ENCODE measurements around the gene STON2. TPM values are rescaled to one million over a fixed set of nuclear protein-coding genes. Genes with fewer than 3 reads are reported as not detected.

The STON2 gene
- total RNA-seq, 1 donor from 2014 or later, result 66.8 TPM

GRCh38 chr14:81406863-81407262, 6.7 kb upstream of the STON2 start:
- peaks cover 1% of the 10 kb centered on the region for H3K27me3 Mint-ChIP-seq (ENCODE audit: unreplicated experiment)
- H3K9me3 Mint-ChIP-seq (ENCODE audit: unreplicated experiment), result no peaks in the 10 kb centered on the region
- no peak overlapping the region for H3K4me3 Mint-ChIP-seq (ENCODE audit: unreplicated experiment)
- DNase-seq (ENCODE audit: low spot score), result no peak
- peaks cover under 1% of the 10 kb centered on the region for H3K4me1 Mint-ChIP-seq (ENCODE audit: unreplicated experiment)
- H3K27ac Mint-ChIP-seq (ENCODE audit: unreplicated experiment), result no peak overlapping the region
- H3K36me3 Mint-ChIP-seq (ENCODE audit: low read depth, unreplicated experiment), result no peaks in the 10 kb centered on the region
- no peak for TF ChIP-seq CTCF (IDR thresholded peaks at IDR 0.05; ENCODE audit: unreplicated experiment)

GRCh38 chr14:81402123-81402495, 2.0 kb upstream of the STON2 start:
- no peak for DNase-seq (ENCODE audit: low spot score)
- Mint-ChIP-seq H3K27ac (ENCODE audit: unreplicated experiment) (no peak overlapping the region), H3K36me3 (ENCODE audit: low read depth, unreplicated experiment) (no peaks in the 10 kb centered on the region), H3K4me3 (ENCODE audit: unreplicated experiment) (no peak overlapping the region), H3K4me1 (ENCODE audit: unreplicated experiment) (peaks cover 3% of the 10 kb centered on the region), H3K9me3 (ENCODE audit: unreplicated experiment) (no peaks in the 10 kb centered on the region), H3K27me3 (ENCODE audit: unreplicated experiment) (no peaks in the 10 kb centered on the region)
- no peak for TF ChIP-seq CTCF (IDR thresholded peaks at IDR 0.05; ENCODE audit: unreplicated experiment)

GRCh38 chr14:81401420-81402122, 1.4 kb upstream of the STON2 start:
- Mint-ChIP-seq H3K27me3 (ENCODE audit: unreplicated experiment) (no peaks in the 10 kb centered on the region), H3K36me3 (ENCODE audit: low read depth, unreplicated experiment) (no peaks in the 10 kb centered on the region), H3K4me3 (ENCODE audit: unreplicated experiment) (no peak overlapping the region), H3K9me3 (ENCODE audit: unreplicated experiment) (no peaks in the 10 kb centered on the region), H3K27ac (ENCODE audit: unreplicated experiment) (no peak overlapping the region), H3K4me1 (ENCODE audit: unreplicated experiment) (peaks cover 3% of the 10 kb centered on the region)
- no peak for DNase-seq (ENCODE audit: low spot score)
- no peak for TF ChIP-seq CTCF (IDR thresholded peaks at IDR 0.05; ENCODE audit: unreplicated experiment)

- H3K9me3 Mint-ChIP-seq (ENCODE audit: unreplicated experiment), result no peaks in the 10 kb centered on the region
- H3K4me3 Mint-ChIP-seq (ENCODE audit: unreplicated experiment), result no peak overlapping the region
- peaks cover 3% of the 10 kb centered on the region for H3K4me1 Mint-ChIP-seq (ENCODE audit: unreplicated experiment)
- no peak overlapping the region for H3K27ac Mint-ChIP-seq (ENCODE audit: unreplicated experiment)
- TF ChIP-seq CTCF (IDR thresholded peaks at IDR 0.05; ENCODE audit: unreplicated experiment), result no peak
- no peak for DNase-seq (ENCODE audit: low spot score)
- H3K27me3 Mint-ChIP-seq (ENCODE audit: unreplicated experiment), result no peaks in the 10 kb centered on the region
- no peaks in the 10 kb centered on the region for H3K36me3 Mint-ChIP-seq (ENCODE audit: low read depth, unreplicated experiment)
Measured at GRCh38 chr14:81400852-81401251, 728 bp upstream of the STON2 start.

- no peak for TF ChIP-seq CTCF (IDR thresholded peaks at IDR 0.05; ENCODE audit: unreplicated experiment)
- H3K36me3 Mint-ChIP-seq (ENCODE audit: low read depth, unreplicated experiment), result peaks cover 5% of the 10 kb centered on the region
- no peak for DNase-seq (ENCODE audit: low spot score)
- H3K9me3 Mint-ChIP-seq (ENCODE audit: unreplicated experiment), result no peaks in the 10 kb centered on the region
- H3K4me1 Mint-ChIP-seq (ENCODE audit: unreplicated experiment), result peaks cover 3% of the 10 kb centered on the region
- no peak overlapping the region for H3K4me3 Mint-ChIP-seq (ENCODE audit: unreplicated experiment)
- no peaks in the 10 kb centered on the region for H3K27me3 Mint-ChIP-seq (ENCODE audit: unreplicated experiment)
- H3K27ac Mint-ChIP-seq (ENCODE audit: unreplicated experiment), result no peak overlapping the region
Measured at GRCh38 chr14:81398196-81398891, 1.8 kb downstream of the STON2 start.

Data from endothelial cell (in vitro differentiated cells).